T-helper 22 cell (primary cell): ENCODE data around the gene UBE3C.
"Not testable (repeated sequence)": the region's sequence is repeated elsewhere in the genome, so short reads cannot be mapped to it uniquely, and the experiment has no call there.

Experiments
- DNase-seq: peaks from one replicate; pipeline ENCODE4 v3.0.0-alpha.2; 2020; ENCODE audit warnings: low read depth

UBE3C gene

GRCh38 chr7:157130849-157131248 lies 7.9 kb upstream of the UBE3C start:
- DNase-seq = not testable (repeated sequence)

GRCh38 chr7:157132796-157133195 lies 5.9 kb upstream of the UBE3C start:
- DNase-seq = no peak

- no peak for DNase-seq
Observed at GRCh38 chr7:157133304-157133703, 5.4 kb upstream of the UBE3C start.

GRCh38 chr7:157136372-157136771 lies 2.4 kb upstream of the UBE3C start:
- DNase-seq = no peak

- DNase-seq = no peak
Observed at GRCh38 chr7:157138101-157138423, 664 bp upstream of the UBE3C start.

- DNase-seq = peak; percentile 61
Observed at GRCh38 chr7:157139111-157139809, 534 bp downstream of the UBE3C start.

GRCh38 chr7:157139810-157140510 lies 1.2 kb downstream of the UBE3C start:
- DNase-seq = peak; percentile 21

GRCh38 chr7:157140511-157140905 lies 1.8 kb downstream of the UBE3C start:
- DNase-seq = no peak

GRCh38 chr7:157141525-157142060 lies 2.9 kb downstream of the UBE3C start:
- no peak for DNase-seq

GRCh38 chr7:157143788-157144187 lies 5.1 kb downstream of the UBE3C start:
- DNase-seq = no peak

GRCh38 chr7:157149317-157149716 lies 10.6 kb downstream of the UBE3C start:
- DNase-seq = no peak

- no peak for DNase-seq
Observed at GRCh38 chr7:157150882-157151281, 12.2 kb downstream of the UBE3C start.

- DNase-seq = no peak
Observed at GRCh38 chr7:157151626-157152339, 13.1 kb downstream of the UBE3C start.

- DNase-seq = no peak
Observed at GRCh38 chr7:157152391-157152937, 13.7 kb downstream of the UBE3C start.

- DNase-seq = no peak
Observed at GRCh38 chr7:157153260-157153659, 14.5 kb downstream of the UBE3C start.

- no peak for DNase-seq
Observed at GRCh38 chr7:157155959-157156358, 17.2 kb downstream of the UBE3C start.

GRCh38 chr7:157158400-157158799 lies 19.7 kb downstream of the UBE3C start:
- no peak for DNase-seq

GRCh38 chr7:157159537-157159936 lies 20.8 kb downstream of the UBE3C start:
- not testable (repeated sequence) for DNase-seq

- DNase-seq = no peak
Observed at GRCh38 chr7:157160433-157160832, 21.7 kb downstream of the UBE3C start.

- no peak for DNase-seq
Observed at GRCh38 chr7:157165987-157166386, 27.3 kb downstream of the UBE3C start.

- DNase-seq = no peak
Observed at GRCh38 chr7:157168571-157168970, 29.8 kb downstream of the UBE3C start.

GRCh38 chr7:157176771-157177170 lies 38.0 kb downstream of the UBE3C start:
- DNase-seq = no peak
